CD14-positive monocyte (primary cell): Measurements from ENCODE around the gene ITSN1. TPM values are rescaled to one million over a fixed set of nuclear protein-coding genes. Genes with fewer than 3 reads are reported as not detected.

ENCODE experiments used
- DNase-seq, 3 donors: peaks; one replicate each; pipeline ENCODE4 v3.0.0-alpha.2; 2011 to 2022
- H2AFZ ChIP-seq: 2 replicates; pipeline ENCODE4 v1.6.0; 2012; ENCODE audit warnings: mild to moderate bottlenecking, low read depth, low read length, inconsistent platforms; ENCODE audit not compliant: insufficient read depth, poor library complexity, severe bottlenecking
- H3K27ac ChIP-seq, 2 donors: 1 replicate in 1 of 2; 2 replicates in 1 of 2; pipeline ENCODE4 v1.5.1; 2012 to 2013; ENCODE audit warnings: low read length in 2 of 2, control low read depth in 1 of 2, inconsistent platforms in 1 of 2, low read depth in 1 of 2, mild to moderate bottlenecking in 1 of 2
- H3K27me3 ChIP-seq, 2 donors: one replicate each; pipeline versions ENCODE4 v1.6.0 to v1.6.1; 2011 to 2013; ENCODE audit warnings: low read length in 2 of 2; ENCODE audit not compliant: control insufficient read depth in 2 of 2, insufficient read depth in 2 of 2
- H3K36me3 ChIP-seq, 2 donors: replicated peaks in 1 of 2; 1 replicate in 1 of 2; 2 replicates in 1 of 2; pipeline versions ENCODE4 v1.5.1 to v1.6.1; 2012 to 2013; ENCODE audit warnings: low read length in 2 of 2, control low read depth in 1 of 2, inconsistent platforms in 1 of 2, mild to moderate bottlenecking in 1 of 2; ENCODE audit not compliant: insufficient read depth in 2 of 2, control insufficient read depth in 1 of 2
- H3K4me1 ChIP-seq, 2 donors: 1 replicate in 1 of 2; 2 replicates in 1 of 2; pipeline versions ENCODE4 v1.5.1 to v1.6.1; 2012 to 2013; ENCODE audit warnings: low read length in 2 of 2, control low read depth in 1 of 2, inconsistent platforms in 1 of 2, mild to moderate bottlenecking in 1 of 2, moderate library complexity in 1 of 2; ENCODE audit not compliant: insufficient read depth in 2 of 2, control insufficient read depth in 1 of 2
- H3K4me2 ChIP-seq: replicated peaks from 2 replicates; pipeline ENCODE3; 2012; ENCODE audit warnings: low read length, moderate library complexity, mild to moderate bottlenecking; ENCODE audit not compliant: poor library complexity, severe bottlenecking; ENCODE audit errors: extremely low read depth
- H3K4me3 ChIP-seq, 3 experiments: fragments of 200-600 bp in 1 of 3; sonication (generic) in 1 of 3; replicated peaks in 1 of 3; 1 replicate in 2 of 3; 2 replicates in 1 of 3; pipeline ENCODE4 v1.5.1; 2011 to 2013; ENCODE audit warnings: low read length in 3 of 3, mild to moderate bottlenecking in 3 of 3, control low read depth in 2 of 3, low read depth in 2 of 3, inconsistent platforms in 1 of 3, moderate library complexity in 1 of 3
- H3K79me2 ChIP-seq: 2 replicates; pipeline ENCODE4 v1.6.0; 2012; ENCODE audit warnings: mild to moderate bottlenecking, control low read depth, inconsistent platforms, low read length, moderate library complexity; ENCODE audit not compliant: insufficient read depth
- H3K9ac ChIP-seq: 2 replicates; pipeline ENCODE4 v1.6.0; 2017; ENCODE audit warnings: low read length, mild to moderate bottlenecking; ENCODE audit not compliant: insufficient read depth, poor library complexity, severe bottlenecking
- H3K9me3 ChIP-seq, 2 donors: replicated peaks in 1 of 2; 1 replicate in 1 of 2; 2 replicates in 1 of 2; pipeline versions ENCODE4 v1.5.1 to v1.6.1; 2012 to 2013; ENCODE audit warnings: low read length in 2 of 2, control low read depth in 1 of 2; ENCODE audit not compliant: control insufficient read depth in 1 of 2, insufficient read depth in 1 of 2
- H4K20me1 ChIP-seq: 2 replicates; pipeline ENCODE4 v1.6.0; 2012; ENCODE audit warnings: mild to moderate bottlenecking, low read length, control low read depth, moderate library complexity; ENCODE audit not compliant: insufficient read depth
- H3K27ac Mint-ChIP-seq, 7 donors: one replicate each; pipeline ENCODE4 v1.8.0; 2020; ENCODE audit warnings: mild to moderate bottlenecking in 7 of 7, mixed read lengths in 7 of 7, moderate library complexity in 6 of 7, inconsistent platforms in 2 of 7
- H3K27me3 Mint-ChIP-seq, 3 donors: one replicate each; pipeline ENCODE4 v1.8.0; 2021 to 2022; ENCODE audit warnings: low read depth in 3 of 3, mild to moderate bottlenecking in 3 of 3, mixed read lengths in 3 of 3, moderate library complexity in 3 of 3, inconsistent platforms in 1 of 3
- H3K36me3 Mint-ChIP-seq, 2 donors: one replicate each; pipeline ENCODE4 v1.8.0; 2020; ENCODE audit warnings: mixed read lengths in 2 of 2, inconsistent platforms in 1 of 2, mild to moderate bottlenecking in 1 of 2
- H3K4me1 Mint-ChIP-seq: one replicate; pipeline ENCODE4 v1.8.0; 2020; ENCODE audit warnings: mild to moderate bottlenecking, mixed read lengths
- H3K4me3 Mint-ChIP-seq, 2 donors: one replicate each; pipeline ENCODE4 v1.8.0; 2020; ENCODE audit warnings: mild to moderate bottlenecking in 2 of 2, mixed read lengths in 2 of 2, moderate library complexity in 1 of 2
- H3K9me3 Mint-ChIP-seq, 7 donors: one replicate each; pipeline ENCODE4 v1.8.0; 2020 to 2022; ENCODE audit warnings: mixed read lengths in 7 of 7, mild to moderate bottlenecking in 6 of 7, moderate library complexity in 6 of 7, inconsistent platforms in 2 of 7
- CTCF ChIP-seq: fragments of 200-600 bp; IDR thresholded peaks from one replicate; pipeline ENCODE4 v1.8.0; 2022; ENCODE audit warnings: antibody characterized with exemption, mild to moderate bottlenecking
- whole genome bisulfite sequencing: methylation state at CpG from one replicate; pipeline ENCODE4 v1.1.5; 2013; ENCODE audit warnings: missing lambda C conversion rate; ENCODE audit not compliant: insufficient coverage; 5-methylcytosine and 5-hydroxymethylcytosine counted together
- intact Hi-C, 2 donors: fragments of 100-400 bp; cut with micrococcal nuclease; formaldehyde crosslinking; loops; one replicate each; pipeline versions ENCODE4 v1.15.0 to v1.15.1; 2023
- polyA plus RNA-seq, 3 donors: library from polyadenylated mRNA; depleted of rRNA in 1 of 3; unstranded in 2 of 3; stranded (reverse) in 1 of 3; fragments of 300-500 nt in 2 of 3; fragments of >200 nt in 1 of 3; fragmentation: Illumina TruSeq in 2 of 3; gene quantifications; 1 replicate in 2 of 3; 2 replicates in 1 of 3; pipeline ENCODE4 v1.2.3, GENCODE V29; 2012 to 2021

The ITSN1 gene
- polyA plus RNA-seq, 3 donors, result 4.7 to 10.3 (median 5.1) TPM

GRCh38 chr21:33942426-33942825, 300.1 kb downstream of the ITSN1 start:
- Histone ChIP-seq H3K27me3 (no peaks in the 10 kb centered on the region), H3K9ac (no peak overlapping the region), H3K9me3 (no peaks in the 10 kb centered on the region), H4K20me1 (no peaks in the 10 kb centered on the region), H3K27ac (no peak overlapping the region), H3K4me1 (peaks cover 11 to 21% of the 10 kb centered on the region in 2 donors), H3K79me2 (no peaks in the 10 kb centered on the region), H3K36me3 (no peaks in the 10 kb centered on the region), H3K4me2 (no peak overlapping the region), H2AFZ (no peak overlapping the region), H3K4me3 (no peak overlapping the region)
- no peak overlapping the region for H3K27ac Mint-ChIP-seq
- intact Hi-C loops, result loop anchor here in 1 of 2 donors (10.0 kb wide), 1 partner anchor 82 kb away; no protein-coding TSS in a partner anchor
- H3K4me1 Mint-ChIP-seq, result peaks cover 37% of the 10 kb centered on the region
- H3K4me3 Mint-ChIP-seq, result no peak overlapping the region
- no peak for DNase-seq
- peaks cover 0 to 2% (median 2%) of the 10 kb centered on the region in 3 donors for H3K27me3 Mint-ChIP-seq
- TF ChIP-seq CTCF, result no peak
- H3K36me3 Mint-ChIP-seq, result peaks cover 0 to 4% of the 10 kb centered on the region in 2 donors
- peaks cover 0 to 7% (median 3%) of the 10 kb centered on the region in 7 donors for H3K9me3 Mint-ChIP-seq

- intact Hi-C loops, result loop anchor here in 1 of 2 donors (10.0 kb wide), 1 partner anchor 82 kb away; no protein-coding TSS in a partner anchor
- Histone ChIP-seq H3K9me3 (no peaks in the 10 kb centered on the region), H3K27me3 (no peaks in the 10 kb centered on the region), H3K27ac (no peak overlapping the region), H3K36me3 (no peaks in the 10 kb centered on the region), H3K79me2 (no peaks in the 10 kb centered on the region), H3K4me2 (no peak overlapping the region), H3K4me1 (peaks cover 11 to 21% of the 10 kb centered on the region in 2 donors), H4K20me1 (no peaks in the 10 kb centered on the region), H3K4me3 (no peak overlapping the region), H3K9ac (no peak overlapping the region), H2AFZ (no peak overlapping the region)
- H3K4me1 Mint-ChIP-seq, result peaks cover 37% of the 10 kb centered on the region
- H3K27me3 Mint-ChIP-seq, result peaks cover 0 to 2% (median 2%) of the 10 kb centered on the region in 3 donors
- H3K27ac Mint-ChIP-seq, result no peak overlapping the region
- TF ChIP-seq CTCF, result no peak
- H3K4me3 Mint-ChIP-seq, result no peak overlapping the region
- peaks cover 0 to 7% (median 3%) of the 10 kb centered on the region in 7 donors for H3K9me3 Mint-ChIP-seq
- no CpG with 5 or more reads among the region's 2 CpGs for WGBS
- no peak for DNase-seq
- H3K36me3 Mint-ChIP-seq, result peaks cover 0 to 4% of the 10 kb centered on the region in 2 donors
Measured at GRCh38 chr21:33943293-33943692, 301.0 kb downstream of the ITSN1 start.
